Loucy (cell line): ENCODE results near the gene BEAN1.
"Not testable (repeated sequence)": the region's sequence is repeated elsewhere in the genome, so short reads cannot be mapped to it uniquely, and the experiment has no call there.

ENCODE experiments used
- H2AFZ ChIP-seq: fragments of 200-600 bp; sonication (generic); 2 replicates; pipeline ENCODE4 v1.6.0; 2016; ENCODE audit warnings: antibody characterized with exemption, mild to moderate bottlenecking, low read length, moderate library complexity
- H3F3A ChIP-seq: fragments of 200-600 bp; 2 replicates; pipeline ENCODE4 v1.6.0; 2016; ENCODE audit warnings: antibody characterized with exemption, low read depth, mild to moderate bottlenecking
- H3K27me3 ChIP-seq: fragments of 200-600 bp; sonication (generic); 2 replicates; pipeline ENCODE4 v1.6.1; 2014; ENCODE audit warnings: low read length, mild to moderate bottlenecking; ENCODE audit not compliant: insufficient read depth, poor library complexity, severe bottlenecking
- H3K36me3 ChIP-seq: fragments of 200-600 bp; sonication (generic); 2 replicates; pipeline ENCODE4 v1.6.1; 2016; ENCODE audit warnings: low read length; ENCODE audit not compliant: insufficient read depth
- H3K4me1 ChIP-seq: fragments of 200-600 bp; sonication (generic); 2 replicates; pipeline ENCODE4 v1.5.1; 2014; ENCODE audit warnings: low read length, mild to moderate bottlenecking; ENCODE audit not compliant: insufficient read depth, poor library complexity, severe bottlenecking
- H3K4me2 ChIP-seq: fragments of 200-600 bp; sonication (generic); 2 replicates; pipeline ENCODE4 v1.6.0; 2014; ENCODE audit warnings: antibody characterized with exemption, low read length, low read depth, mild to moderate bottlenecking; ENCODE audit not compliant: poor library complexity, severe bottlenecking
- H3K4me3 ChIP-seq: fragments of 200-600 bp; sonication (generic); 2 replicates; pipeline ENCODE4 v1.5.1; 2014; ENCODE audit warnings: low read length, mild to moderate bottlenecking, mixed read lengths; ENCODE audit not compliant: poor library complexity, severe bottlenecking
- H3K79me2 ChIP-seq: fragments of 200-600 bp; sonication (generic); 2 replicates; pipeline ENCODE4 v1.6.1; 2014; ENCODE audit warnings: low read length; ENCODE audit not compliant: insufficient read depth
- H3K9ac ChIP-seq: fragments of 200-600 bp; sonication (generic); 2 replicates; pipeline ENCODE4 v1.6.0; 2014; ENCODE audit warnings: mild to moderate bottlenecking, low read depth, low read length, moderate library complexity; ENCODE audit not compliant: poor library complexity, severe bottlenecking
- H3K9me2 ChIP-seq: fragments of 200-600 bp; sonication (generic); replicated peaks from 2 replicates; pipeline ENCODE4 v1.6.1; 2016; ENCODE audit warnings: low read depth, low read length, mixed read lengths
- H3K9me3 ChIP-seq: fragments of 200-600 bp; sonication (generic); 2 replicates; pipeline ENCODE4 v1.6.1; 2014; ENCODE audit warnings: mild to moderate bottlenecking, antibody characterized with exemption, low read length, low read depth; ENCODE audit not compliant: insufficient read depth
- H4K20me1 ChIP-seq: fragments of 200-600 bp; sonication (generic); 2 replicates; pipeline ENCODE4 v1.6.0; 2014; ENCODE audit warnings: antibody characterized with exemption, low read length, mild to moderate bottlenecking; ENCODE audit not compliant: insufficient read depth, poor library complexity, severe bottlenecking
- EZH2phosphoT487 ChIP-seq: fragments of 200-600 bp; IDR thresholded peaks from 2 replicates; pipeline ENCODE4 v1.6.1; 2018; ENCODE audit warnings: antibody characterized with exemption, mild to moderate bottlenecking, moderate library complexity, borderline replicate concordance
- TF ChIP-seq, protein P1 (sequence below): fragments of 200-600 bp; sonication (generic); conservative IDR thresholded peaks from 2 replicates; pipeline ENCODE4 v1.5.1; 2014; ENCODE audit warnings: mild to moderate bottlenecking, antibody characterized with exemption, low read length

Gene BEAN1

DNA sequence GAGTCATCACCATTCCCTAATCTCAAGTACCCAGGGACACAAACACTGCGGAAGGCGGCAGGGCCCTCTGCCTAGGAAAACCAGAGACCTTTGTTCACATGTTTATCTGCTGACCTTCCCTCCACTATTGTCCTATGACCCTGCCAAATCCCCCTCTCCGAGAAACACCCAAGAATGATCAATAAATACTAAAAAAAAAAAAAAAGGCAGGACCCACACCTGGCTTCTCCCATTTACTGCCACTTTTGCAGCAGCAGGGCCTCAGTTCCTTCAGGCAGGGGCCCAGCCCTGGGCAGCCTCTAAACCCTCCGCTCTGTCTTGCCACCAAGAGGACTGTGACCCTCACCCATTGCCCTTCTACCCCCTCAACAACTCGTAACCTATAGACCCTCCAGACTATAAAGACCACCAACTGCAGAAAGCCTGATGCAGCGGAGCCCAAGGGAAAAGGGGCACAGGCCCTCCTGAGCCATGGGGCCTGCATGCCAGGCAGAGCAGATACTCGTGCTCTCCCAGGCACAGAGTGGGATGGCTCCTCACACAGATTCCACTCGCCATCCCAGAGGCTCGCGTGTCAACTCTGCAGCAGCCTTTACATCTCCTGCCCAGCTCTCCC lies 88.0 kb downstream of the BEAN1 start:
- not testable (repeated sequence) for H3K79me2 ChIP-seq, H3F3A ChIP-seq, H3K27me3 ChIP-seq, H3K9me3 ChIP-seq, H4K20me1 ChIP-seq, H3K4me2 ChIP-seq, H3K9me2 ChIP-seq, H3K36me3 ChIP-seq, H3K9ac ChIP-seq, H2AFZ ChIP-seq, H3K4me3 ChIP-seq
- H3K4me1 ChIP-seq: peaks cover 34% of the 10 kb centered on the region

DNA sequence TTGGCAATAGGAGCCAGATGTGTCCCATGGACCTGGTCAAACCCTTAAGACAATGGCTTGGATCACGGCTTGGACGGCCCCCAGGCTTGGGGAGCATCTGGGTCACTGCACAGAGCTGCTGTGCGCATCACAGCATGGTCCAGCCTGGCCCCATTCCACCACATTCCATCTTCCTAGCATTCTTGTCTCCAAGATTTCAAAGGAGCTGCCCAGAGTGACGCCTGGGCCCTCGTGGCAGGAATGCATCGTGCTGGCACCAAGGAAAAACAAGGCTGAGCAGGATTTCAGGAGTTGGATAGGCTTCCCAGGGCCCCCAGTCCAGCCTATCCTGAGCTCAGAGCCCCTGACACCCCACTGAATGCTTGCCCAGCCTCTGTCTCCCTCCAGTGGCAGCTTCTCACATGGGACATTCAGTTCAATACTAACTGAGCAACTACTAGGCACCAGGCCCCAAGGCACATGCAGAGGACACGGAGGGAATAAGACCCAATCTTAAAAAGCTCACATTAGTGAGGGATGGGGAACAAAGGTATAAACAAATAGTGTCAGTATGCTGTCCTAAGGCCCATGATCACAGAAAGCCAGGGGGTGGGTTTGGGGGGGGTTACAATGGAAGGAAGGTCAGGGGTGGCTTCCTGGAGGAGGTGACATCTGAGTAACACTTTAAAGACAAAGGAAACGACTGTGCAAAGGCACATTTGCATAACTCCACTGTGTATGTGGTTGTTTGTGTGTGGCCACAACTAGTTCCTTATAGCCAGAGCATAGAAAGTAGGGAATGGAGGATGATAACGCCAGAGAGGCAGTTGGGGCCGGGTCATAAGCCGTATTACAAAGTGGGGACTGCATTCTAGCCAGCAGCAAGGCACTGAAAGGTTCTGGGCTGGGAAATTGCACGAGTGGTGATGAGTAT lies 88.8 kb downstream of the BEAN1 start:
- H3K9me3 ChIP-seq: no peaks in the 10 kb centered on the region
- H2AFZ ChIP-seq: no peak overlapping the region
- H3F3A ChIP-seq: peaks cover 6% of the 10 kb centered on the region; the same call in 1 of the 2 replicates
- H3K36me3 ChIP-seq: no peaks in the 10 kb centered on the region; the same call in 1 of the 2 replicates
- no peaks in the 10 kb centered on the region for H4K20me1 ChIP-seq
- peaks cover 42% of the 10 kb centered on the region for H3K4me1 ChIP-seq
- H3K27me3 ChIP-seq: no peaks in the 10 kb centered on the region
- peak overlapping the region; percentile 76 for H3K4me2 ChIP-seq
- peak overlapping the region; percentile 60 for H3K4me3 ChIP-seq
- H3K9me2 ChIP-seq: no peaks in the 10 kb centered on the region
- H3K79me2 ChIP-seq: peaks cover 8% of the 10 kb centered on the region; the same call in 1 of the 2 replicates
- no peak for TF ChIP-seq EZH2phosphoT487
- TF ChIP-seq, protein P1, sequence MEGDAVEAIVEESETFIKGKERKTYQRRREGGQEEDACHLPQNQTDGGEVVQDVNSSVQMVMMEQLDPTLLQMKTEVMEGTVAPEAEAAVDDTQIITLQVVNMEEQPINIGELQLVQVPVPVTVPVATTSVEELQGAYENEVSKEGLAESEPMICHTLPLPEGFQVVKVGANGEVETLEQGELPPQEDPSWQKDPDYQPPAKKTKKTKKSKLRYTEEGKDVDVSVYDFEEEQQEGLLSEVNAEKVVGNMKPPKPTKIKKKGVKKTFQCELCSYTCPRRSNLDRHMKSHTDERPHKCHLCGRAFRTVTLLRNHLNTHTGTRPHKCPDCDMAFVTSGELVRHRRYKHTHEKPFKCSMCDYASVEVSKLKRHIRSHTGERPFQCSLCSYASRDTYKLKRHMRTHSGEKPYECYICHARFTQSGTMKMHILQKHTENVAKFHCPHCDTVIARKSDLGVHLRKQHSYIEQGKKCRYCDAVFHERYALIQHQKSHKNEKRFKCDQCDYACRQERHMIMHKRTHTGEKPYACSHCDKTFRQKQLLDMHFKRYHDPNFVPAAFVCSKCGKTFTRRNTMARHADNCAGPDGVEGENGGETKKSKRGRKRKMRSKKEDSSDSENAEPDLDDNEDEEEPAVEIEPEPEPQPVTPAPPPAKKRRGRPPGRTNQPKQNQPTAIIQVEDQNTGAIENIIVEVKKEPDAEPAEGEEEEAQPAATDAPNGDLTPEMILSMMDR: peak; percentile 64
- peak overlapping the region; percentile 73 for H3K9ac ChIP-seq

DNA sequence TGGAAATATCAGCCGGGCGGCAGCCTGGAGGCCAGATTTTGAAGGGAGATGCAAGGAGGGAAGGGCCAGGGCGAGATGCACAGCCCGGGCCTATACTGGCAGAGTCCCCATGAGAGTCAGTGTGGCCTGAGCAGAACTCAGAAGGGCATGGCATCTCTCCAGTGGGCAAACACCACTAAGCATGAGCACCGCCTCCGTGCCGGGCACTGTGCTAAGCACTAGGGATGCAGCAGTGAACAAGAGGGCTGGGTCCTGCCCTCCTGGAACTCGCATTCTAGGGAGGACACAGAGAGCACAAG lies 89.4 kb downstream of the BEAN1 start:
- H3K4me3 ChIP-seq: peak overlapping the region; percentile 60
- H3K9me2 ChIP-seq: no peaks in the 10 kb centered on the region
- no peak overlapping the region for H2AFZ ChIP-seq
- TF ChIP-seq, protein P1: no peak
- no peak for TF ChIP-seq EZH2phosphoT487
- peaks cover 6% of the 10 kb centered on the region; the same call in 1 of the 2 replicates for H3F3A ChIP-seq
- peaks cover 8% of the 10 kb centered on the region; the same call in 1 of the 2 replicates for H3K79me2 ChIP-seq
- H3K36me3 ChIP-seq: no peaks in the 10 kb centered on the region; the same call in 1 of the 2 replicates
- H3K4me1 ChIP-seq: peaks cover 48% of the 10 kb centered on the region
- H3K27me3 ChIP-seq: no peaks in the 10 kb centered on the region
- H3K4me2 ChIP-seq: peak overlapping the region; percentile 76
- peak overlapping the region; percentile 73 for H3K9ac ChIP-seq
- no peaks in the 10 kb centered on the region for H4K20me1 ChIP-seq
- no peaks in the 10 kb centered on the region for H3K9me3 ChIP-seq
